Peyer's patch (tissue), 4 donors: ENCODE results near the gene LCN10.

ENCODE experiments used
- POLR2A ChIP-seq, 2 donors: fragments of 450-650 bp; IDR thresholded peaks; one replicate each; pipeline ENCODE4 v1.5.1; 2017; ENCODE audit warnings: antibody characterized with exemption in 2 of 2, mild to moderate bottlenecking in 2 of 2, moderate library complexity in 2 of 2
- TF ChIP-seq, protein P1 (sequence below), 6 experiments: fragments of 450-650 bp in 4 of 6; fragments of 200-600 bp in 2 of 6; sonication (generic) in 1 of 6; IDR thresholded peaks; one replicate each; pipeline ENCODE4 v1.5.1; 2017 to 2019; ENCODE audit warnings: antibody characterized with exemption in 6 of 6, mild to moderate bottlenecking in 3 of 6, moderate library complexity in 1 of 6

DNA sequence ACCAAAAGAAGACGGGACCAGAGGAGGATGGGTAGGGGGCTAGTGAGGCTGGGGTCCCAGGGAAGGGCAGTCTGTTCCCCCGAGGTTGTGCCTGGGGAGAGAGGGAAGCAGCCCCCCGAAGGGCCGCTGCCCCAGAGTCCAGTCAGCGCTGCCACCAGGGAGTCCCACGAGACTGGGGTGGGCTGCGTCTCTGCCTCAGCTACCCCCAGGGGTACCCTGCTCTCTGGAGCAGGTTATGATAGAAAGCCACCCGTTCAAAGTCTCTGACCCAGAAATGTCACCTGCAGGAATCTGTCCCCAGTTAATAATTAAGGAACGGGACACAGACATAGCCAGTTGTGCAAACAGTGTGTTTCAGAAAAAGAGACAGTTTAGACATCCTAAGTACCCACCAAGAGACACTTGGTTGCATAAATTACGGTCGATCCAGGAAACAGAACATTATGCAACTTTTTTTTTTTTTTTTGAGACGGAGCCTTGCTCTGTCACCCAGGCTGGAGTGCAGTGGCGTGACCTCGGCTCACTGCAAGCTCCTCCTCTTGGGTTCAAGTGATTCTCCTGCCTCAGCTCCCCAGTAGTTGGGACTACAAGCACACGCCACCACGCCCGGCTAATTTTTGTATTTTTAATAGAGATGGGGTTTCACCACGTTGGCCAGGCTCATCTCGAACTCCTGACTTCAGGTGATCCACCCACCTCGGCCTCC, 44.8 kb downstream of the LCN10 start:
- TF ChIP-seq, protein P1, sequence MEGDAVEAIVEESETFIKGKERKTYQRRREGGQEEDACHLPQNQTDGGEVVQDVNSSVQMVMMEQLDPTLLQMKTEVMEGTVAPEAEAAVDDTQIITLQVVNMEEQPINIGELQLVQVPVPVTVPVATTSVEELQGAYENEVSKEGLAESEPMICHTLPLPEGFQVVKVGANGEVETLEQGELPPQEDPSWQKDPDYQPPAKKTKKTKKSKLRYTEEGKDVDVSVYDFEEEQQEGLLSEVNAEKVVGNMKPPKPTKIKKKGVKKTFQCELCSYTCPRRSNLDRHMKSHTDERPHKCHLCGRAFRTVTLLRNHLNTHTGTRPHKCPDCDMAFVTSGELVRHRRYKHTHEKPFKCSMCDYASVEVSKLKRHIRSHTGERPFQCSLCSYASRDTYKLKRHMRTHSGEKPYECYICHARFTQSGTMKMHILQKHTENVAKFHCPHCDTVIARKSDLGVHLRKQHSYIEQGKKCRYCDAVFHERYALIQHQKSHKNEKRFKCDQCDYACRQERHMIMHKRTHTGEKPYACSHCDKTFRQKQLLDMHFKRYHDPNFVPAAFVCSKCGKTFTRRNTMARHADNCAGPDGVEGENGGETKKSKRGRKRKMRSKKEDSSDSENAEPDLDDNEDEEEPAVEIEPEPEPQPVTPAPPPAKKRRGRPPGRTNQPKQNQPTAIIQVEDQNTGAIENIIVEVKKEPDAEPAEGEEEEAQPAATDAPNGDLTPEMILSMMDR (IDR thresholded peaks at IDR 0.05), result no peak
- TF ChIP-seq POLR2A (IDR thresholded peaks at IDR 0.05), result no peak
